Neuronal stem cell (in vitro differentiated cells): ENCODE measurements around the gene NME7.
"Not testable (repeated sequence)": the region's sequence is repeated elsewhere in the genome, so short reads cannot be mapped to it uniquely, and the experiment has no call there.

Experiments used
- DNase-seq: peaks from one replicate; pipeline ENCODE4 v3.0.0-alpha.2; 2013; ENCODE audit warnings: low spot score
- H2AFZ ChIP-seq: one replicate; pipeline ENCODE4 v1.6.1; 2013; ENCODE audit warnings: mild to moderate bottlenecking, low read length, inconsistent platforms
- H2AK5ac ChIP-seq: 2 replicates; pipeline ENCODE4 v1.6.1; 2013; ENCODE audit warnings: low read depth, mild to moderate bottlenecking, inconsistent platforms, low read length, moderate library complexity, mixed read lengths
- H2BK120ac ChIP-seq: 2 replicates; pipeline ENCODE4 v1.6.1; 2013; ENCODE audit warnings: low read depth, mild to moderate bottlenecking, inconsistent platforms, low read length, moderate library complexity, mixed read lengths
- H2BK12ac ChIP-seq: one replicate; pipeline ENCODE4 v1.6.1; 2013; ENCODE audit warnings: low read length, inconsistent platforms
- H2BK15ac ChIP-seq: 2 replicates; pipeline ENCODE4 v1.6.1; 2013; ENCODE audit warnings: mild to moderate bottlenecking, low read length, inconsistent platforms, mixed read lengths
- H2BK5ac ChIP-seq: one replicate; pipeline ENCODE4 v1.6.1; 2013; ENCODE audit warnings: inconsistent platforms, mild to moderate bottlenecking, low read length, moderate library complexity
- H3K14ac ChIP-seq: one replicate; pipeline ENCODE4 v1.6.1; 2013; ENCODE audit warnings: low read length, inconsistent platforms
- H3K18ac ChIP-seq: 2 replicates; pipeline ENCODE4 v1.6.1; 2013; ENCODE audit warnings: low read length, inconsistent platforms
- H3K23ac ChIP-seq: 2 replicates; pipeline ENCODE4 v1.6.1; 2013; ENCODE audit warnings: low read depth, mild to moderate bottlenecking, mixed read lengths, low read length, inconsistent platforms; ENCODE audit not compliant: poor library complexity
- H3K27ac ChIP-seq: replicated peaks from 3 replicates; pipeline ENCODE4 v1.5.1; 2013; ENCODE audit warnings: low read length, inconsistent platforms
- H3K27me3 ChIP-seq, 3 experiments: 2 replicates each; pipeline ENCODE4 v1.6.1; 2013; ENCODE audit warnings: low read length in 3 of 3, mild to moderate bottlenecking in 2 of 3, inconsistent platforms in 1 of 3, low read depth in 1 of 3, mixed read lengths in 1 of 3, moderate library complexity in 1 of 3; ENCODE audit not compliant: control insufficient read depth in 3 of 3, insufficient read depth in 3 of 3
- H3K36me3 ChIP-seq, 2 donors: replicated peaks in 1 of 2; 2 replicates each; pipeline ENCODE4 v1.6.1; 2013; ENCODE audit warnings: low read length in 2 of 2; ENCODE audit not compliant: control insufficient read depth in 2 of 2, insufficient read depth in 2 of 2
- H3K4ac ChIP-seq: 2 replicates; pipeline ENCODE4 v1.6.1; 2013; ENCODE audit warnings: inconsistent platforms, mild to moderate bottlenecking, low read length, moderate library complexity
- H3K4me1 ChIP-seq, 2 donors: 1 replicate in 1 of 2; 2 replicates in 1 of 2; pipeline ENCODE4 v1.6.1; 2013; ENCODE audit warnings: low read length in 2 of 2, low read depth in 1 of 2; ENCODE audit not compliant: control insufficient read depth in 2 of 2, insufficient read depth in 1 of 2
- H3K4me2 ChIP-seq: one replicate; pipeline ENCODE4 v1.6.1; 2013; ENCODE audit warnings: mild to moderate bottlenecking, low read length, inconsistent platforms; ENCODE audit not compliant: insufficient read depth, poor library complexity, severe bottlenecking
- H3K4me3 ChIP-seq, 2 donors: 2 replicates each; pipeline ENCODE4 v1.5.1; 2013; ENCODE audit warnings: low read length in 2 of 2, mild to moderate bottlenecking in 2 of 2, inconsistent platforms in 1 of 2, moderate library complexity in 1 of 2
- H3K79me1 ChIP-seq: one replicate; pipeline ENCODE4 v1.6.1; 2013; ENCODE audit warnings: low read depth, mild to moderate bottlenecking, inconsistent platforms, low read length, moderate library complexity
- H3K9ac ChIP-seq: one replicate; pipeline ENCODE4 v1.6.1; 2013; ENCODE audit warnings: mild to moderate bottlenecking, low read depth, low read length, inconsistent platforms; ENCODE audit not compliant: poor library complexity
- H3K9me3 ChIP-seq, 2 donors: replicated peaks in 1 of 2; 2 replicates each; pipeline versions ENCODE3 to v1.6.1; 2013; ENCODE audit warnings: low read length in 2 of 2, mild to moderate bottlenecking in 2 of 2, inconsistent platforms in 1 of 2, low read depth in 1 of 2, mixed read lengths in 1 of 2, moderate library complexity in 1 of 2; ENCODE audit not compliant: control insufficient read depth in 2 of 2, insufficient read depth in 1 of 2
- H4K8ac ChIP-seq: one replicate; pipeline ENCODE4 v1.6.1; 2013; ENCODE audit warnings: low read depth, mild to moderate bottlenecking, inconsistent platforms, low read length, moderate library complexity
- H4K91ac ChIP-seq: one replicate; pipeline ENCODE4 v1.6.1; 2013; ENCODE audit warnings: low read length, low read depth, mild to moderate bottlenecking, inconsistent platforms; ENCODE audit not compliant: poor library complexity
- WGBS, 2 donors: extraction: QIAGEN DNeasy Blood & Tissue Kit; methylation state at CpG; one replicate each; pipeline ENCODE4 v1.1.7; 2013; ENCODE audit warnings: missing lambda C conversion rate in 2 of 2, mixed read lengths in 1 of 2; ENCODE audit not compliant: insufficient read length in 2 of 2, insufficient replicate concordance in 1 of 2; ENCODE audit errors: extremely low coverage in 2 of 2; 5-methylcytosine and 5-hydroxymethylcytosine counted together

The NME7 gene

DNA sequence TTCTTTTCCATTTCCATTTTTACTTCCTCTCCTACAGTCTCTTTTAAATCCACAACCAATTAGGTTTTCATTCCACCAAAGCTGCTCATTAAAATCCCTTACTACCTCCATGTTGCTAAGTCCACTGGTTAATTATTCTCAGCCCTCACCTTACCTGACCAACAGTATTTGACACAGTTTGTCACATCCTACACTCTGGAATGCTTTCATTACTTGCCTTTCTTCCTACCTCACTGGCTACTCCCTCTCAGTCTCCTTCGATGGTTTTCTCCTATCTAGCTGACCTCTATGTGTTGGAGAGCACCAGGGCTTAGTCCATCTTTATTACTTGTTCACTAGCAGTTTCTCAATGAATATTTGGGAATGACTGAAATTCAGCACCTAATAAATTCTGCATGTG is 78.6 kb downstream of the NME7 start:
- Histone ChIP-seq H3K23ac (no peak overlapping the region), H2AK5ac (no peak overlapping the region), H3K27me3 (no peaks in the 10 kb centered on the region), H3K4ac (no peak overlapping the region), H3K4me3 (no peak overlapping the region), H3K18ac (no peak overlapping the region), H3K9me3 (peaks cover 0 to 2% of the 10 kb centered on the region in 2 donors), H2BK120ac (no peak overlapping the region), H4K91ac (no peak overlapping the region), H2BK15ac (no peak overlapping the region), H3K4me2 (no peak overlapping the region), H3K14ac (no peak overlapping the region), H2BK5ac (no peak overlapping the region), H3K79me1 (no peaks in the 10 kb centered on the region), H3K36me3 (no peaks in the 10 kb centered on the region), H2AFZ (no peak overlapping the region), H4K8ac (no peak overlapping the region), H3K9ac (no peak overlapping the region), H3K27ac (no peak overlapping the region), H2BK12ac (no peak overlapping the region), H3K4me1 (no peaks in the 10 kb centered on the region)
- WGBS, 2 donors = no CpG with 5 or more reads among the region's 1 CpG
- DNase-seq = no peak

DNA sequence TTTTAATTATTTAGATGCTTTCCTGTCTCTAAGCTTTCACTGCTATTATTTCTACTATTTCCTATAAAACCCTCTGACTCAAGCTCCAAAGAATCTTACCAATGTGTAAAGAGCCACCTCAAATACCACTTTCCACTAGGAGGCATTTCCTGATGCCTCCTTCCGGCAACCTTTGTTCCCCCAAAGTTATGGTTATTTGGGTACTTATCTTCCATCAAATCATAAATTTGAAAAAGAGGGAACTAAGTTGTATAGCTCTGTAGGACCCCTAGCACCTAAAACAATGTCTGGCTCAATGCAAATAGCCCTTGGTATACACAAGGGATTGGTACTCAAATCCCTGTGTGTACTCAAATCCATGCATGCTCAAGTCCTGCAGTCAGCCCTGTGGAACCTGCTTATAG is 79.6 kb downstream of the NME7 start:
- WGBS, 2 donors = no CpG with 5 or more reads among the region's 1 CpG
- no peak for DNase-seq
- Histone ChIP-seq H3K27ac (no peak overlapping the region), H2BK5ac (no peak overlapping the region), H2AFZ (no peak overlapping the region), H3K4me3 (no peak overlapping the region), H3K9me3 (peaks cover 0 to 2% of the 10 kb centered on the region in 2 donors), H3K79me1 (no peaks in the 10 kb centered on the region), H3K4me2 (no peak overlapping the region), H4K91ac (no peak overlapping the region), H4K8ac (no peak overlapping the region), H3K18ac (no peak overlapping the region), H3K36me3 (no peaks in the 10 kb centered on the region), H2BK120ac (no peak overlapping the region), H3K9ac (no peak overlapping the region), H3K14ac (no peak overlapping the region), H3K23ac (no peak overlapping the region), H2BK15ac (no peak overlapping the region), H2AK5ac (no peak overlapping the region), H3K4ac (no peak overlapping the region), H2BK12ac (no peak overlapping the region), H3K27me3 (no peaks in the 10 kb centered on the region), H3K4me1 (no peaks in the 10 kb centered on the region)

GRCh38 chr1:169287280-169287679 is 80.3 kb downstream of the NME7 start:
- peaks cover 0 to 2% of the 10 kb centered on the region in 2 donors for H3K9me3 ChIP-seq
- no peak overlapping the region for H3K4me2 ChIP-seq
- no peak overlapping the region for H3K4me3 ChIP-seq
- no peak overlapping the region for H2AFZ ChIP-seq
- DNase-seq = no peak
- H3K23ac ChIP-seq = no peak overlapping the region
- no peaks in the 10 kb centered on the region for H3K4me1 ChIP-seq
- H3K9ac ChIP-seq = no peak overlapping the region
- H3K18ac ChIP-seq = no peak overlapping the region
- no peak overlapping the region for H4K8ac ChIP-seq
- H2BK120ac ChIP-seq = no peak overlapping the region
- H3K79me1 ChIP-seq = no peaks in the 10 kb centered on the region
- no peak overlapping the region for H2BK5ac ChIP-seq
- no CpG with 5 or more reads among the region's 1 CpG for WGBS, 2 donors
- no peak overlapping the region for H2AK5ac ChIP-seq
- no peak overlapping the region for H2BK15ac ChIP-seq
- H2BK12ac ChIP-seq = no peak overlapping the region
- H3K27ac ChIP-seq = no peak overlapping the region
- no peak overlapping the region for H3K14ac ChIP-seq
- H3K27me3 ChIP-seq = no peaks in the 10 kb centered on the region
- H4K91ac ChIP-seq = no peak overlapping the region
- H3K36me3 ChIP-seq = no peaks in the 10 kb centered on the region
- H3K4ac ChIP-seq = no peak overlapping the region

- H3K27me3 ChIP-seq, H2AK5ac ChIP-seq, H3K27ac ChIP-seq, H2BK12ac ChIP-seq, H2BK120ac ChIP-seq, H3K4me1 ChIP-seq, H3K23ac ChIP-seq, H3K79me1 ChIP-seq, H4K91ac ChIP-seq, H4K8ac ChIP-seq, H3K14ac ChIP-seq, DNase-seq, H3K4ac ChIP-seq, H2BK15ac ChIP-seq, H3K18ac ChIP-seq, H3K4me3 ChIP-seq, H3K9ac ChIP-seq, H3K9me3 ChIP-seq, H2BK5ac ChIP-seq, H3K36me3 ChIP-seq, H3K4me2 ChIP-seq, H2AFZ ChIP-seq: not testable (repeated sequence)
- WGBS, 2 donors = no CpG with 5 or more reads among the region's 4 CpGs
Observed at GRCh38 chr1:169281562-169281961, 86.0 kb downstream of the NME7 start.
